ENCODE measurements around the gene DPEP1. TPM values are rescaled to one million over a fixed set of nuclear protein-coding genes. Genes with fewer than 3 reads are reported as not detected.

Gene DPEP1
- total and polyA plus RNA-seq, 8 donors: 0.31 to 10.4 (median 6.9) TPM

GRCh38 chr16:89638455-89638854 lies 25.0 kb downstream of the DPEP1 start:
- Histone ChIP-seq H3K27me3 (peaks cover 0 to 4% of the 10 kb centered on the region in 2 donors), H3K4me1 (peaks cover 4 to 10% of the 10 kb centered on the region in 2 donors), H3K4me3 (no peak overlapping the region), H3K36me3 (no peaks in the 10 kb centered on the region), H3K9me3 (no peaks in the 10 kb centered on the region), H3K27ac (no peak overlapping the region)
- intact Hi-C loops (cut with DNase I): no loop called here
- no peak for DNase-seq
- TF ChIP-seq, protein P1, sequence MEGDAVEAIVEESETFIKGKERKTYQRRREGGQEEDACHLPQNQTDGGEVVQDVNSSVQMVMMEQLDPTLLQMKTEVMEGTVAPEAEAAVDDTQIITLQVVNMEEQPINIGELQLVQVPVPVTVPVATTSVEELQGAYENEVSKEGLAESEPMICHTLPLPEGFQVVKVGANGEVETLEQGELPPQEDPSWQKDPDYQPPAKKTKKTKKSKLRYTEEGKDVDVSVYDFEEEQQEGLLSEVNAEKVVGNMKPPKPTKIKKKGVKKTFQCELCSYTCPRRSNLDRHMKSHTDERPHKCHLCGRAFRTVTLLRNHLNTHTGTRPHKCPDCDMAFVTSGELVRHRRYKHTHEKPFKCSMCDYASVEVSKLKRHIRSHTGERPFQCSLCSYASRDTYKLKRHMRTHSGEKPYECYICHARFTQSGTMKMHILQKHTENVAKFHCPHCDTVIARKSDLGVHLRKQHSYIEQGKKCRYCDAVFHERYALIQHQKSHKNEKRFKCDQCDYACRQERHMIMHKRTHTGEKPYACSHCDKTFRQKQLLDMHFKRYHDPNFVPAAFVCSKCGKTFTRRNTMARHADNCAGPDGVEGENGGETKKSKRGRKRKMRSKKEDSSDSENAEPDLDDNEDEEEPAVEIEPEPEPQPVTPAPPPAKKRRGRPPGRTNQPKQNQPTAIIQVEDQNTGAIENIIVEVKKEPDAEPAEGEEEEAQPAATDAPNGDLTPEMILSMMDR (IDR thresholded peaks at IDR 0.05): no peak
- no peak for ATAC-seq

DNA sequence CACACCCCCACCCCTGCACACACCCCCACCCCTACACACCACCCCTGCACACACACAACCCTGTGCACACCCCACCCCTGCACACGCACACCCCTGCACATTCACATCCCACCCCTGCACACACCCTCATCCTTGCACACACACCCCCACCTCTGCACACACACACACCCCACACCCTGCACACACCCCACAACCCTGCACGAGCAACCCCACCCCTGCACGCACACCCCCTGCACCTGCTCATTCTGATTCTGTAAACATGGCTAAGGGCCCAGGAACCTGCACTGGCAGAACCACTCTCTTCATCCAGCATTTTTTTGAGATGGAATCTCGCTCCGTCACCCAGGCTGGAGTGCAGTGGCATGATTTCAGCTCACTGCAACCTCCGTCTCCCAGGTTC lies 25.9 kb downstream of the DPEP1 start:
- TF ChIP-seq, protein P1 (IDR thresholded peaks at IDR 0.05): no peak

GRCh38 chr16:89641458-89642119 lies 28.1 kb downstream of the DPEP1 start:
- Histone ChIP-seq H3K9me3 (no peaks in the 10 kb centered on the region), H3K4me3 (no peak overlapping the region), H3K36me3 (peaks cover 0 to 27% of the 10 kb centered on the region in 2 donors), H3K27ac (no peak overlapping the region), H3K27me3 (no peaks in the 10 kb centered on the region), H3K4me1 (peaks cover 4 to 10% of the 10 kb centered on the region in 2 donors)
- intact Hi-C loops (cut with DNase I): no loop called here
- TF ChIP-seq, protein P1 (IDR thresholded peaks at IDR 0.05): no peak
- ATAC-seq (no peak), DNase-seq (no peak)

More for the DNA sequence above, 25.9 kb downstream of the DPEP1 start:
- no peak for DNase-seq
- no peak for ATAC-seq
- Histone ChIP-seq H3K36me3 (peaks cover 0 to 5% of the 10 kb centered on the region in 2 donors), H3K27ac (no peak overlapping the region), H3K4me3 (no peak overlapping the region), H3K9me3 (no peaks in the 10 kb centered on the region), H3K4me1 (peaks cover 4 to 10% of the 10 kb centered on the region in 2 donors), H3K27me3 (no peaks in the 10 kb centered on the region)
- intact Hi-C loops (cut with DNase I): no loop called here

DNA sequence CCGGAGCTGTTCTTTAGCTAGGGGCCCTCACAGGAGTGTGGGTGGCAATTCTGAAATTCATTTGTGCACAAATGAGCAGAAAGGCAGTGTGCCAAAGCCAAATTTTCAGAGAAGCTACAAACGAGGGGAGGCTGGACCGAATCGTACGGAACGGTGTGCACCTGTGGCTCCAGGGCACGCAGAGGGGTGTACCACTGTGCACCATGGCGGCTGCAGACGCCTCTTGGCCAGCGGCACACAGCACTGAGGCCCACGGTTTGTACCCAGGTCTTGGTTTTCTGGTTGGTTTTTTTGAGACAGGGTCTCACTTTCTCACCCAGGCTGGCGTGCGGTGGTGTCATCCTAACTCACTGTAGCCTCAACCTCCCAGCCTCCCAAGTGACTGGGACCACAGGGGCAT lies 29.1 kb downstream of the DPEP1 start:
- TF ChIP-seq, protein P1 (IDR thresholded peaks at IDR 0.05): no peak
- no peaks in the 10 kb centered on the region for H3K27me3 ChIP-seq
- peaks cover 4 to 10% of the 10 kb centered on the region in 2 donors for H3K4me1 ChIP-seq
- peaks cover 0 to 36% of the 10 kb centered on the region in 2 donors for H3K36me3 ChIP-seq
- ATAC-seq: no peak
- no peak overlapping the region for H3K4me3 ChIP-seq
- H3K9me3 ChIP-seq: no peaks in the 10 kb centered on the region
- H3K27ac ChIP-seq: no peak overlapping the region
- intact Hi-C loops (cut with DNase I): no loop called here
- no peak for DNase-seq

- DNase-seq (no peak), ATAC-seq (no peak)
- H3K9me3 ChIP-seq: no peaks in the 10 kb centered on the region
- no peak overlapping the region for H3K27ac ChIP-seq
- TF ChIP-seq, protein P1 (IDR thresholded peaks at IDR 0.05): no peak
- H3K36me3 ChIP-seq: peaks cover 0 to 43% of the 10 kb centered on the region in 2 donors
- no peaks in the 10 kb centered on the region for H3K27me3 ChIP-seq
- H3K4me3 ChIP-seq: no peak overlapping the region
- peaks cover 4 to 10% of the 10 kb centered on the region in 2 donors for H3K4me1 ChIP-seq
- intact Hi-C loops (cut with DNase I): no loop called here
Measured at GRCh38 chr16:89643769-89644300, 30.4 kb downstream of the DPEP1 start.
